GM19193 (cell line): ENCODE results near the gene NBEA.

ENCODE experiments used
- POLR2A ChIP-seq: IDR thresholded peaks from 4 replicates; pipeline ENCODE4 v1.6.1; 2011; ENCODE audit not compliant: insufficient read depth, insufficient read length; ENCODE audit errors: extremely low read depth

The NBEA gene

GRCh38 chr13:35565273-35565672 is 623.2 kb downstream of the NBEA start:
- no peak for TF ChIP-seq POLR2A

GRCh38 chr13:35566340-35566739 is 624.3 kb downstream of the NBEA start:
- no peak for TF ChIP-seq POLR2A

GRCh38 chr13:35567406-35567980 is 625.4 kb downstream of the NBEA start:
- no peak for TF ChIP-seq POLR2A

GRCh38 chr13:35573639-35574038 is 631.6 kb downstream of the NBEA start:
- no peak for TF ChIP-seq POLR2A

GRCh38 chr13:35592457-35592856 is 650.4 kb downstream of the NBEA start:
- TF ChIP-seq POLR2A, result no peak

GRCh38 chr13:35593651-35594050 is 651.6 kb downstream of the NBEA start:
- no peak for TF ChIP-seq POLR2A

GRCh38 chr13:35594096-35594495 is 652.0 kb downstream of the NBEA start:
- no peak for TF ChIP-seq POLR2A

- TF ChIP-seq POLR2A, result no peak
Measured at GRCh38 chr13:35595181-35595580, 653.1 kb downstream of the NBEA start.

- no peak for TF ChIP-seq POLR2A
Measured at GRCh38 chr13:35596321-35597030, 654.4 kb downstream of the NBEA start.

GRCh38 chr13:35597451-35597850 is 655.4 kb downstream of the NBEA start:
- no peak for TF ChIP-seq POLR2A

GRCh38 chr13:35598233-35598632 is 656.2 kb downstream of the NBEA start:
- no peak for TF ChIP-seq POLR2A

GRCh38 chr13:35598790-35599369 is 656.8 kb downstream of the NBEA start:
- no peak for TF ChIP-seq POLR2A

GRCh38 chr13:35599384-35599783 is 657.3 kb downstream of the NBEA start:
- no peak for TF ChIP-seq POLR2A

- TF ChIP-seq POLR2A, result no peak
Measured at GRCh38 chr13:35600137-35600536, 658.1 kb downstream of the NBEA start.

- TF ChIP-seq POLR2A, result no peak
Measured at GRCh38 chr13:35603593-35604285, 661.7 kb downstream of the NBEA start.

GRCh38 chr13:35614666-35615065 is 672.6 kb downstream of the NBEA start:
- TF ChIP-seq POLR2A, result no peak
